WERI-Rb-1 (cell line): ENCODE data around the gene CAMSAP2.
A peak's percentile ranks its signal among the peaks of the same experiment; 100 is the strongest.

ENCODE experiments used
- DNase-seq: peaks from one replicate; pipeline ENCODE4 v3.0.0-alpha.2; 2020
- H3K27ac ChIP-seq: fragments of 250-450 bp; sonication (Bioruptor Pico); 2 replicates; pipeline ENCODE4 v1.5.1; 2020; ENCODE audit warnings: mild to moderate bottlenecking, moderate library complexity
- H3K27me3 ChIP-seq: fragments of 250-450 bp; sonication (Bioruptor Pico); 2 replicates; pipeline ENCODE4 v1.5.1; 2021; ENCODE audit warnings: mild to moderate bottlenecking, low read depth, moderate library complexity; ENCODE audit not compliant: insufficient read depth, severe bottlenecking
- H3K36me3 ChIP-seq: fragments of 250-450 bp; sonication (Bioruptor Pico); 2 replicates; pipeline ENCODE4 v1.5.1; 2020; ENCODE audit warnings: mild to moderate bottlenecking, moderate library complexity
- H3K4me3 ChIP-seq: 2 replicates; pipeline ENCODE4 v1.5.1; 2011; ENCODE audit warnings: low read depth, mild to moderate bottlenecking, control low read depth, low read length
- H3K9me3 ChIP-seq: fragments of 250-450 bp; sonication (Bioruptor Pico); 2 replicates; pipeline ENCODE4 v1.5.1; 2021; ENCODE audit warnings: mild to moderate bottlenecking, moderate library complexity; ENCODE audit not compliant: severe bottlenecking
- CTCF ChIP-seq: IDR thresholded peaks from 2 replicates; pipeline ENCODE4 v1.5.1; 2011; ENCODE audit warnings: low read depth, mild to moderate bottlenecking, control low read depth, inconsistent platforms, low read length

Gene CAMSAP2

DNA sequence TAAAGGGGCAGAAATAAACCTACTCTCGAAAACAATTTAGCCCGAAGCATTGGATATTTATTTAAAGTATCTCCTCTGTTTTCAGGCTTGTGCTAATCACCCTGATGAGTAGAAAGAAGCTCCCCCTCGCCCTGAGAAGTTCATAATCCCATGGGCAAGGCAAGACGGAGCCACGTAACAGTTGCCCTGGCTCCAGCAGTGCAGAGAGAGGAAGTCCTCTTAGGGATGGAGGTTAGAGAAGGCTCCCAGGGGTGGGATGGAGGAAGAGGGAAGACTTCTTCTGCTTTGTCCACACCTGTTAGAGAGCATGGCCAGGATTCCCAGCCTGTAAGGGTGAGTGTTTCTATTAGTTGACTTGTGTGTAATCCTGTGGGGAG, 130.7 kb downstream of the CAMSAP2 start:
- no peak for TF ChIP-seq CTCF
- Histone ChIP-seq H3K4me3 (no peak overlapping the region), H3K27ac (no peak overlapping the region), H3K9me3 (no peaks in the 10 kb centered on the region), H3K27me3 (no peaks in the 10 kb centered on the region), H3K36me3 (no peaks in the 10 kb centered on the region; the same call in 1 of the 2 replicates)
- peak; percentile 83 for DNase-seq

DNA sequence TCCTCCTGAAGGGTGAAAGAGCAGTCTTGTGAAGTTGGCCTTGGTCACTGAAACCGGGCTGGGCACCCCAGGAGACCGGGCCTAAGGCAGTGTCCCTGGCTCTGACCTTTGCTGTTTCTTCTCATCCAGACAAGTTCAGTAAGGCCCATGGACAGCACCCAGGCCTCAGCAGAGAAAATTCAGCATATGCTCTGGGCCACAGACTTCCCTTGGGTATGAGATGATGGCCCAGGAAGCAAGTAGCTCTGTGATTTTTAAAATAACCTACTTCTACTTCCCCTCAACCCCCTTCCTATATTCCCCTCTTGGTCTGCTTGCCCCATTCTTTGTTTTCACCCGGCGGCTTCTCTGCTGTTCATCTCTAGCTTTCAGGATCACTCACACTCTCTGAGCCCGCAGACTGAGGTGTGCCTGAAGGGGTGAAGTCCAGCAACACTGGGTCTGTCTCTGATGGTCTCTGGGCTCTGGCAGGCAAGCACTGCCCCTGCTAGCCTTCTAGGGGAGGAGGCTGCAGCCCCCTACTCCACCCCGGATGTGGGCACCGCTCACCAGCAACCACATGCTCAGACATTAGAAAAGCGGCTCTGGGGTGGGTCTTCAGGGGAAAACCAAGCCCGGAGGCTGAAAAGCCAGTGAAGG, 131.2 kb downstream of the CAMSAP2 start:
- TF ChIP-seq CTCF: no peak

GRCh38 chr1:200872446-200873115, 133.9 kb downstream of the CAMSAP2 start, which contains the start of gene GPR25:
TSS of gene GPR25 (plus strand) at chr1:200872981. CDS start at chr1:200873038, 57 bp downstream.
- DNase-seq: no peak
- no peaks in the 10 kb centered on the region for H3K9me3 ChIP-seq
- no peak within 1 kb of the TSS for H3K27ac ChIP-seq
- no peak for TF ChIP-seq CTCF
- no peaks in the 10 kb centered on the region for H3K27me3 ChIP-seq
- H3K4me3 ChIP-seq: no peak within 1 kb of the TSS
- H3K36me3 ChIP-seq: no peaks in the 10 kb centered on the region

More for the DNA sequence above, 131.2 kb downstream of the CAMSAP2 start:
- no peak for DNase-seq
- Histone ChIP-seq H3K27me3 (no peaks in the 10 kb centered on the region), H3K36me3 (no peaks in the 10 kb centered on the region; the same call in 1 of the 2 replicates), H3K4me3 (no peak overlapping the region), H3K27ac (no peak overlapping the region), H3K9me3 (no peaks in the 10 kb centered on the region)

DNA sequence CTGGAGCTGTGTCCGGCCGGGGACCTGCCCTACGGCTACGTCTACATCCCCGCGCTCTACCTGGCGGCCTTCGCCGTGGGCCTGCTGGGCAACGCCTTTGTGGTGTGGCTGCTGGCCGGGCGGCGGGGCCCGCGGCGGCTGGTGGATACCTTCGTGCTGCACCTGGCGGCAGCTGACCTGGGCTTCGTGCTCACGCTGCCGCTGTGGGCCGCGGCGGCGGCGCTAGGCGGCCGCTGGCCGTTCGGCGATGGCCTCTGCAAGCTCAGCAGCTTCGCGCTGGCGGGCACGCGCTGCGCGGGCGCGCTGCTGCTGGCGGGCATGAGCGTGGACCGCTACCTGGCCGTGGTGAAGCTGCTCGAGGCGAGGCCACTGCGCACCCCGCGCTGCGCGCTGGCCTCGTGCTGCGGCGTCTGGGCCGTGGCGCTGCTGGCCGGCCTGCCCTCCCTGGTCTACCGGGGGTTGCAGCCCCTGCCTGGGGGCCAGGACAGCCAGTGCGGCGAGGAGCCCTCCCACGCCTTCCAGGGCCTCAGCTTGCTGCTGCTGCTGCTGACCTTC, 134.5 kb downstream of the CAMSAP2 start:
- no peak overlapping the region for H3K4me3 ChIP-seq
- H3K27me3 ChIP-seq: no peaks in the 10 kb centered on the region
- DNase-seq: no peak

DNA sequence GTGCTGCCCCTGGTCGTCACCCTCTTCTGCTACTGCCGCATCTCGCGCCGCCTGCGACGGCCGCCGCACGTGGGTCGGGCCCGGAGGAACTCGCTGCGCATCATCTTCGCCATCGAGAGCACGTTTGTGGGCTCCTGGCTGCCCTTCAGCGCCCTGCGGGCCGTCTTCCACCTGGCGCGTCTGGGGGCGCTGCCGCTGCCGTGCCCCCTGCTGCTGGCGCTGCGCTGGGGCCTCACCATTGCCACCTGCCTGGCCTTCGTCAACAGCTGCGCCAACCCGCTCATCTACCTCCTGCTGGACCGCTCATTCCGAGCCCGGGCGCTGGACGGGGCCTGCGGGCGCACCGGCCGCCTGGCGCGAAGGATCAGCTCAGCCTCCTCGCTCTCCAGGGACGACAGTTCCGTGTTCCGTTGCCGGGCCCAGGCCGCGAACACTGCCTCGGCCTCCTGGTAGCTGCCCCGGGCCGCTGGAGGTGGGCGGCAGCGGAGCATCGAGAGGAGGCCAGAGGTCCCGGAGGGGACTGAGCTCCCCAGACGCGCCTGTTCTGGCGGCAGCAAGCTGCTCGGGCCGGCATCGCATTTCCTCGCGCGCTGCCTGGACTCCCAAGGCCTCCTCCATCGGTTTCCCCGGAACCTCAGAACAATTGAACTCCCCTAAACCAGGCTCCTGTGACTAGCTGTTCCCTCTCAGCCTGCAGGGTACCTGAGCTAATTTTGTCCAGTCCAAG, 135.1 kb downstream of the CAMSAP2 start:
- no peak for TF ChIP-seq CTCF
- Histone ChIP-seq H3K27me3 (no peaks in the 10 kb centered on the region), H3K36me3 (no peaks in the 10 kb centered on the region), H3K27ac (no peak overlapping the region), H3K4me3 (no peak overlapping the region), H3K9me3 (no peaks in the 10 kb centered on the region)
- DNase-seq: no peak

More for the DNA sequence above, 134.5 kb downstream of the CAMSAP2 start:
- TF ChIP-seq CTCF: no peak
- no peaks in the 10 kb centered on the region for H3K36me3 ChIP-seq
- H3K9me3 ChIP-seq: no peaks in the 10 kb centered on the region
- H3K27ac ChIP-seq: no peak overlapping the region
